K562 (cell line): ENCODE data around the gene CTIF. TPM values are rescaled to one million over a fixed set of nuclear protein-coding genes. Genes with fewer than 3 reads are reported as not detected.

Source experiments
- ATAC-seq: fragments of 200-7000 bp; cut with Tn5 transposase; 3 replicates; pipeline ENCODE4 v1.9.1; 2020; ENCODE audit warnings: moderate library complexity
- BruUV-seq: library from RNA; stranded (reverse); fragments of 400-500 nt; replicated peaks from 2 replicates; lab custom pipeline; 2021; lab: Mats Ljungman, UMichigan
- CTCF ChIA-PET: fragments of 300-600 bp; formaldehyde crosslinking; extraction: SDS; loops from one replicate; lab custom pipeline; 2021; ENCODE audit warnings: low intra/inter-chr PET ratio; lab: Yijun Ruan, JAX
- POLR2A ChIA-PET: fragments of 300-600, 350-650 bp; sonication (Branson Sonifier 250); formaldehyde crosslinking; extraction: SDS; loops from one replicate; lab custom pipeline; 2021; ENCODE audit warnings: antibody characterized with exemption, inconsistent platforms; lab: Yijun Ruan, JAX
- DNase-seq, 4 experiments: peaks; one replicate each; pipeline versions ENCODE4 v3.0.0 to v3.0.0-alpha.2; 2011 to 2018; ENCODE audit warnings: low spot score in 3 of 4, mixed read lengths in 3 of 4; ENCODE audit errors: extremely low read depth in 1 of 4
- FAIRE-seq: peaks from 2 replicates; lab custom pipeline; 2011; peaks lifted over from hg19 to GRCh38; lab: Jason Lieb, UNC
- H2AFZ ChIP-seq: 2 replicates; pipeline ENCODE4 v1.6.0; 2011; ENCODE audit warnings: low read depth, low read length, control low read depth, inconsistent platforms
- H3K27ac ChIP-seq: fragments of 200-600 bp; 3 replicates; pipeline ENCODE4 v1.8.0; 2011; ENCODE audit warnings: low read depth, mild to moderate bottlenecking, control low read depth, inconsistent platforms, low read length, moderate library complexity, mixed read lengths; ENCODE audit errors: extremely low read depth
- H3K27me3 ChIP-seq, 2 experiments: fragments of 300-600 bp in 1 of 2; 2 replicates in 1 of 2; 3 replicates in 1 of 2; pipeline versions ENCODE4 v1.6.0 to v1.8.0; 2011; ENCODE audit warnings: inconsistent platforms in 2 of 2, low read length in 2 of 2, mild to moderate bottlenecking in 1 of 2, mixed read lengths in 1 of 2, moderate library complexity in 1 of 2; ENCODE audit not compliant: control insufficient read depth in 2 of 2, insufficient read depth in 2 of 2
- H3K36me3 ChIP-seq: fragments of 300-600 bp; 3 replicates; pipeline ENCODE4 v1.8.0; 2011; ENCODE audit warnings: mild to moderate bottlenecking, low read length, inconsistent platforms; ENCODE audit not compliant: control insufficient read depth, insufficient read depth
- H3K4me1 ChIP-seq, 2 experiments: fragments of 200-600 bp in 1 of 2; replicated peaks in 1 of 2; 2 replicates in 1 of 2; 3 replicates in 1 of 2; pipeline versions ENCODE4 v1.5.1 to v1.8.0; 2011; ENCODE audit warnings: inconsistent platforms in 2 of 2, low read length in 2 of 2, mild to moderate bottlenecking in 1 of 2, mixed read lengths in 1 of 2, moderate library complexity in 1 of 2; ENCODE audit not compliant: control insufficient read depth in 2 of 2, insufficient read depth in 2 of 2
- H3K4me2 ChIP-seq: 2 replicates; pipeline ENCODE4 v1.6.1; 2011; ENCODE audit warnings: low read length, control low read depth, inconsistent platforms, mixed read lengths; ENCODE audit not compliant: insufficient read depth
- H3K4me3 ChIP-seq: fragments of 200-600 bp; sonication (generic), shearing (Covaris generic); 2 replicates; pipeline ENCODE4 v1.5.1; 2016; ENCODE audit warnings: control low read depth, inconsistent platforms
- H3K79me2 ChIP-seq: fragments of 200-600 bp; 3 replicates; pipeline ENCODE4 v1.8.0; 2011; ENCODE audit warnings: low read length, inconsistent platforms; ENCODE audit not compliant: control insufficient read depth, insufficient read depth
- H3K9ac ChIP-seq, 2 experiments: 2 replicates each; pipeline versions ENCODE4 v1.6.0 to v1.6.1; 2011; ENCODE audit warnings: low read depth in 2 of 2, low read length in 2 of 2, control low read depth in 1 of 2, inconsistent platforms in 1 of 2, mild to moderate bottlenecking in 1 of 2, mixed read lengths in 1 of 2; ENCODE audit not compliant: insufficient read depth in 1 of 2
- H3K9me1 ChIP-seq: one replicate; pipeline ENCODE4 v1.6.0; 2011; ENCODE audit warnings: inconsistent platforms, mild to moderate bottlenecking, low read length, moderate library complexity; ENCODE audit not compliant: control insufficient read depth, insufficient read depth
- H3K9me3 ChIP-seq: replicated peaks from 2 replicates; pipeline ENCODE4 v1.5.1; 2011; ENCODE audit warnings: low read depth, low read length, inconsistent platforms; ENCODE audit not compliant: control insufficient read depth, insufficient read depth
- H4K20me1 ChIP-seq: replicated peaks from 2 replicates; pipeline ENCODE4 v1.6.1; 2011; ENCODE audit warnings: low read length, inconsistent platforms, mixed read lengths; ENCODE audit not compliant: control insufficient read depth, insufficient read depth
- ARHGAP35 ChIP-seq: fragments of 450-650 bp; IDR thresholded peaks from 2 replicates; pipeline ENCODE4 v1.6.1; 2018; ENCODE audit not compliant: partially characterized antibody
- NR2C2 ChIP-seq, 2 experiments: fragments of 200-800 bp in 1 of 2; sonication (Bioruptor generic) in 1 of 2; sonication (generic) in 1 of 2; formaldehyde crosslinking in 1 of 2; IDR thresholded peaks; 2 replicates each; pipeline versions ENCODE4 v1.6.1 to v1.8.0; 2016 to 2022; ENCODE audit warnings: mild to moderate bottlenecking in 1 of 2, missing compliant biosample characterization in 1 of 2, missing genetic modification characterization in 1 of 2, missing genetic modification reagents in 1 of 2
- PPARD ChIP-seq: fragments of 250-450 bp; sonication (Bioruptor Pico); IDR thresholded peaks from 2 replicates; pipeline ENCODE4 v1.8.0; 2022; ENCODE audit warnings: inconsistent platforms, mild to moderate bottlenecking, moderate library complexity
- RBM17 ChIP-seq: fragments of 200-400 bp; formaldehyde crosslinking; IDR thresholded peaks from 2 replicates; pipeline ENCODE4 v1.6.1; 2017; ENCODE audit warnings: low read depth, mild to moderate bottlenecking, low read length, borderline replicate concordance
- ZNF707 ChIP-seq: fragments of 250-450 bp; sonication (Bioruptor Pico); conservative IDR thresholded peaks from 2 replicates; pipeline ENCODE4 v1.8.0; 2022; ENCODE audit warnings: inconsistent platforms, mild to moderate bottlenecking, moderate library complexity
- WGBS: fragments of 100-300 bp; shearing (Covaris generic); methylation state at CpG from one replicate; pipeline ENCODE4 v1.1.6; 2016; ENCODE audit warnings: low coverage, mixed read lengths; ENCODE audit not compliant: insufficient coverage; ENCODE audit errors: missing lambda C conversion rate; 5-methylcytosine and 5-hydroxymethylcytosine counted together
- in situ Hi-C: fragments of 300-500 bp; cut with MboI; formaldehyde crosslinking; loops from 4 replicates; pipeline ENCODE4 v1.15.0; 2018; ENCODE audit warnings: inconsistent platforms, mixed read lengths
- intact Hi-C: fragments of 100-400 bp; cut with micrococcal nuclease; formaldehyde crosslinking; loops from 2 replicates; pipeline ENCODE4 v1.14.2; 2022
- polyA plus RNA-seq, 8 experiments: library from polyadenylated mRNA; depleted of rRNA in 4 of 8; stranded (reverse) in 5 of 8; unstranded in 3 of 8; fragments of >200 nt; fragmentation: Nextera tagmentation in 2 of 8; fragmentation: Illumina TruSeq in 1 of 8; extraction: Ambion mirVana in 2 of 8; extraction: Trizol in 1 of 8; gene quantifications; 2 replicates each; pipeline versions ENCODE4 v1.2.1 to v1.2.3, GENCODE V29; 2011 to 2014; ENCODE audit warnings: inconsistent platforms in 1 of 8, missing spikeins in 1 of 8
- total RNA-seq, 7 experiments: library from RNA; depleted of rRNA in 6 of 7; stranded (reverse); fragments of >200 nt in 6 of 7; fragmentation: Illumina TruSeq in 2 of 7; extraction: Trizol in 2 of 7; gene quantifications; 2 replicates each; pipeline versions ENCODE4 v1.2.1 to v1.2.3, GENCODE V29; 2011 to 2021; ENCODE audit warnings: low replicate concordance in 1 of 7
- TF ChIP-seq, protein P1 (sequence below): fragments of 250-450 bp; sonication (Bioruptor Pico); IDR thresholded peaks from 2 replicates; pipeline ENCODE4 v1.4.0; 2020; ENCODE audit warnings: borderline replicate concordance
- TF ChIP-seq, protein P2 (sequence below): fragments of 450-650 bp; IDR thresholded peaks from 2 replicates; pipeline ENCODE4 v1.7.0; 2016; ENCODE audit warnings: borderline replicate concordance
- TF ChIP-seq, protein P3 (sequence below): fragments of 450-650 bp; IDR thresholded peaks from 2 replicates; pipeline ENCODE4 v1.6.1; 2016; ENCODE audit warnings: antibody characterized with exemption

Gene CTIF
- total and polyA plus RNA-seq, 9 of the 15 experiments (the other 6 are each of a cell fraction or from before 2014, with no cell fraction given) = 0.17 to 11.5 (median 2.2) TPM

DNA sequence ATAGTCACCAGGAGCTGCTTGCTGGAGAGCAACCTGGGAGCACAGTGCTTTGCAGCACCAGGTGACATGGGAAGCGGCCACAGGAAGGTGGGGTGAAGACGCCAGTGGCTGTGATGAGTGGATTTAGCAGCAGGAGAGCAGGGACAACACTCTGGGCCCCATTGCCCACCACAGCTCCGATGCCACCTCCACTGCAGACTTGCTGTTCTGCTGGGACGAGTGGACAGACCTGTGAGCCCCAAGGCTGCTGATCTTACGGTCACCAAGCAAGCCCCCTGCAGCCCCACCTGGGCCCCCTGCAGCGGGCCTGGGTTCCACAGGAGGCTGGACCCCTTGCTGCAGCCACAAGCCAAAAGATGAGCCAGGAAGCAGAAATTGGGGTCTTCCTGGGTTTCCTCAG is 73.7 kb downstream of the CTIF start (continued):
- TF ChIP-seq, protein P1, sequence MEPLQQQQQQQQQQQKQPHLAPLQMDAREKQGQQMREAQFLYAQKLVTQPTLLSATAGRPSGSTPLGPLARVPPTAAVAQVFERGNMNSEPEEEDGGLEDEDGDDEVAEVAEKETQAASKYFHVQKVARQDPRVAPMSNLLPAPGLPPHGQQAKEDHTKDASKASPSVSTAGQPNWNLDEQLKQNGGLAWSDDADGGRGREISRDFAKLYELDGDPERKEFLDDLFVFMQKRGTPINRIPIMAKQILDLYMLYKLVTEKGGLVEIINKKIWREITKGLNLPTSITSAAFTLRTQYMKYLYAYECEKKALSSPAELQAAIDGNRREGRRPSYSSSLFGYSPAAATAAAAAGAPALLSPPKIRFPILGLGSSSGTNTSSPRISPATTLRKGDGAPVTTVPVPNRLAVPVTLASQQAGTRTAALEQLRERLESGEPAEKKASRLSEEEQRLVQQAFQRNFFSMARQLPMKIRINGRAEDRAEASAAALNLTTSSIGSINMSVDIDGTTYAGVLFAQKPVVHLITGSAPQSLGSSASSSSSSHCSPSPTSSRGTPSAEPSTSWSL = no peak
- TF ChIP-seq, protein P2, sequence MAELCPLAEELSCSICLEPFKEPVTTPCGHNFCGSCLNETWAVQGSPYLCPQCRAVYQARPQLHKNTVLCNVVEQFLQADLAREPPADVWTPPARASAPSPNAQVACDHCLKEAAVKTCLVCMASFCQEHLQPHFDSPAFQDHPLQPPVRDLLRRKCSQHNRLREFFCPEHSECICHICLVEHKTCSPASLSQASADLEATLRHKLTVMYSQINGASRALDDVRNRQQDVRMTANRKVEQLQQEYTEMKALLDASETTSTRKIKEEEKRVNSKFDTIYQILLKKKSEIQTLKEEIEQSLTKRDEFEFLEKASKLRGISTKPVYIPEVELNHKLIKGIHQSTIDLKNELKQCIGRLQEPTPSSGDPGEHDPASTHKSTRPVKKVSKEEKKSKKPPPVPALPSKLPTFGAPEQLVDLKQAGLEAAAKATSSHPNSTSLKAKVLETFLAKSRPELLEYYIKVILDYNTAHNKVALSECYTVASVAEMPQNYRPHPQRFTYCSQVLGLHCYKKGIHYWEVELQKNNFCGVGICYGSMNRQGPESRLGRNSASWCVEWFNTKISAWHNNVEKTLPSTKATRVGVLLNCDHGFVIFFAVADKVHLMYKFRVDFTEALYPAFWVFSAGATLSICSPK = no peak
- no peak for TF ChIP-seq ZNF707 (CRISPR knock-in tag)
- no peak for TF ChIP-seq RBM17

DNA sequence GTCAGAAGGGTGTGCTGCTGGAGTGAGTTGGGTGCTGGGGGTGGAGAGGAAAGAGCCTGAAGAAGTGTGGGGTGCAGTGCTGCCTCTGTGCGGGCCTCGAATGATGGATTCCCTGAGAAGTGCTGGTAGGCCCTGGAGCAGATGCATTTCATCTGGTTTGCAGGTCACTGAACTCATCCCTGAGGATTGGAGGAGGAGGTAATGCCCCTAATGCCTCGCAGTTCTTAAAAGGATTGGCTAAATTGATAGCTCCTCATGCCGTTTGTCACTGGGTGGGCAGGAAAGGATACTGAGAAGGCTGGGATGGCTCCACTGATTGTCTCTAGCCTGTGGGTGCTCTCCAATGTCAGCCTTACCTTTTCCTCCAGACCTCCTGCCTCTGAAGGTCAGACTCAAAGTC is 74.1 kb downstream of the CTIF start:
- ATAC-seq (no peak), DNase-seq (no peak), FAIRE-seq (no peak)
- peaks cover 22% of the 10 kb centered on the region for H4K20me1 ChIP-seq
- no peak overlapping the region for H3K4me3 ChIP-seq
- TF ChIP-seq PPARD (CRISPR knock-in tag) (no peak), NR2C2 (CRISPR knock-in tag; IDR thresholded peaks at IDR 0.05) (no peak), NR2C2 (tag; IDR thresholded peaks at IDR 0.05) (no peak), ARHGAP35 (no peak)
- TF ChIP-seq, protein P3, sequence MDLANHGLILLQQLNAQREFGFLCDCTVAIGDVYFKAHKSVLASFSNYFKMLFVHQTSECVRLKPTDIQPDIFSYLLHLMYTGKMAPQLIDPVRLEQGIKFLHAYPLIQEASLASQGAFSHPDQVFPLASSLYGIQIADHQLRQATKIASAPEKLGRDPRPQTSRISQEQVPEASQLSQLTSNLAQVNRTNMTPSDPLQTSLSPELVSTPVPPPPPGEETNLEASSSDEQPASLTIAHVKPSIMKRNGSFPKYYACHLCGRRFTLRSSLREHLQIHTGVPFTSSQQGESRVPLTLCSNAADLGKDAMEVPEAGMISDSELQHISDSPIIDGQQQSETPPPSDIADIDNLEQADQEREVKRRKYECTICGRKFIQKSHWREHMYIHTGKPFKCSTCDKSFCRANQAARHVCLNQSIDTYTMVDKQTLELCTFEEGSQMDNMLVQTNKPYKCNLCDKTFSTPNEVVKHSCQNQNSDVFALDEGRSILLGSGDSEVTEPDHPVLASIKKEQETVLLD = no peak
- intact Hi-C loops = no loop called here
- H2AFZ ChIP-seq = no peak overlapping the region
- no peaks in the 10 kb centered on the region for H3K27me3 ChIP-seq
- peaks cover 0 to 12% of the 10 kb centered on the region in 2 experiments; a peak in 2 of 5 replicates for H3K4me1 ChIP-seq
- WGBS = 55% methylated on average over 4 of the region's 4 CpGs
- no peaks in the 10 kb centered on the region for H3K79me2 ChIP-seq
- POLR2A ChIA-PET = no interaction called here
- no TSS peak for BruUV-seq
- H3K27ac ChIP-seq = no peak overlapping the region
- no peak overlapping the region for H3K4me2 ChIP-seq
- CTCF ChIA-PET = no interaction called here
- H3K9ac ChIP-seq = no peak overlapping the region
- H3K9me1 ChIP-seq = no peaks in the 10 kb centered on the region
- H3K36me3 ChIP-seq = no peaks in the 10 kb centered on the region
- in situ Hi-C loops = no loop called here
- H3K9me3 ChIP-seq = no peaks in the 10 kb centered on the region
